Gastrocnemius medialis (tissue), 4 donors: ENCODE measurements around the gene C13orf46. TPM values are rescaled to one million over a fixed set of nuclear protein-coding genes. Genes with fewer than 3 reads are reported as not detected.

Experiments used
- ATAC-seq, 2 donors: fragments of 150-250 bp; one replicate each; pipeline ENCODE4 v1.9.1; 2016
- DNase-seq, 2 donors: peaks; one replicate each; pipeline ENCODE4 v3.0.0-alpha.2; 2019
- H3K27ac ChIP-seq, 4 donors: fragments of 200-600 bp; sonication (generic); 1 replicate in 1 of 4; 2 replicates in 3 of 4; pipeline ENCODE4 v1.5.1; 2016 to 2018; ENCODE audit warnings: mild to moderate bottlenecking in 2 of 4, moderate library complexity in 1 of 4
- H3K27me3 ChIP-seq, 3 donors: fragments of 200-600 bp; sonication (generic) in 2 of 3; 1 replicate in 1 of 3; 2 replicates in 2 of 3; pipeline versions ENCODE4 v1.5.1 to v1.6.0; 2016 to 2019; ENCODE audit warnings: mild to moderate bottlenecking in 1 of 3, moderate library complexity in 1 of 3
- H3K36me3 ChIP-seq, 2 donors: fragments of 200-600 bp; sonication (generic) in 1 of 2; one replicate each; pipeline ENCODE4 v1.5.1; 2017 to 2018
- H3K4me1 ChIP-seq, 2 donors: fragments of 200-600 bp; sonication (generic) in 1 of 2; one replicate each; pipeline ENCODE4 v1.5.1; 2016 to 2017; ENCODE audit warnings: mild to moderate bottlenecking in 2 of 2
- H3K4me3 ChIP-seq, 4 donors: fragments of 200-600 bp; sonication (generic) in 3 of 4; 1 replicate in 1 of 4; 2 replicates in 3 of 4; pipeline ENCODE4 v1.5.1; 2016 to 2019; ENCODE audit warnings: mild to moderate bottlenecking in 2 of 4
- H3K9me3 ChIP-seq, 3 donors: fragments of 200-600 bp; sonication (generic) in 2 of 3; 1 replicate in 1 of 3; 2 replicates in 2 of 3; pipeline ENCODE4 v1.5.1; 2016 to 2019
- CTCF ChIP-seq, 5 experiments: fragments of 450-650 bp in 3 of 5; fragments of 200-600 bp in 2 of 5; sonication (generic) in 2 of 5; IDR thresholded peaks in 4 of 5; conservative IDR thresholded peaks in 1 of 5; 1 replicate in 4 of 5; 2 replicates in 1 of 5; pipeline ENCODE4 v1.5.1; 2016 to 2019; ENCODE audit warnings: antibody characterized with exemption in 5 of 5, mild to moderate bottlenecking in 3 of 5, moderate library complexity in 3 of 5
- POLR2A ChIP-seq, 2 donors: fragments of 450-650 bp; IDR thresholded peaks; one replicate each; pipeline ENCODE4 v1.6.1; 2017; ENCODE audit warnings: antibody characterized with exemption in 2 of 2, mild to moderate bottlenecking in 2 of 2, moderate library complexity in 2 of 2
- in situ Hi-C, 4 donors: fragments of 200-750 bp; cut with MboI; loops; one replicate each; pipeline versions ENCODE4 v1.15.0 to v1.8.0; 2017; ENCODE audit warnings: low sequenced_read_pairs in 4 of 4
- intact Hi-C: fragments of 100-400 bp; cut with DNase I; formaldehyde crosslinking; loops from one replicate; pipeline ENCODE4 v1.15.1; 2023; ENCODE audit warnings: low total_unique reads
- total RNA-seq, 4 donors: library from RNA; depleted of rRNA; stranded (reverse); fragments of >200 nt; gene quantifications; one replicate each; pipeline versions ENCODE4 v1.1.0 to v1.2.3, GENCODE V29; 2016

Gene C13orf46
- total RNA-seq, 4 donors from 2014 or later = 0.10 to 0.69 (median 0.15) TPM; not detected in 1

GRCh38 chr13:113941571-113942191 lies 32.2 kb downstream of the C13orf46 start:
- intact Hi-C loops = no loop called here
- TF ChIP-seq POLR2A (IDR thresholded peaks at IDR 0.05) (no peak), CTCF (IDR thresholded peaks at IDR 0.05 in 4 of 5, conservative IDR thresholded peaks at IDR 0.05 in 1 of 5) (no peak)
- in situ Hi-C loops = no loop called here
- no peaks in the 10 kb centered on the region for H3K4me1 ChIP-seq
- no peaks in the 10 kb centered on the region for H3K9me3 ChIP-seq
- no peak overlapping the region for H3K4me3 ChIP-seq
- H3K27me3 ChIP-seq = peaks cover 0 to 15% (median 9%) of the 10 kb centered on the region in 3 donors
- ATAC-seq (no peak), DNase-seq (no peak)
- no peaks in the 10 kb centered on the region for H3K36me3 ChIP-seq
- no peak overlapping the region for H3K27ac ChIP-seq

- intact Hi-C loops = no loop called here
- Histone ChIP-seq H3K9me3 (no peaks in the 10 kb centered on the region), H3K4me1 (peaks cover 0 to 6% of the 10 kb centered on the region in 2 donors), H3K27ac (no peak overlapping the region), H3K27me3 (peaks cover 0 to 15% (median 9%) of the 10 kb centered on the region in 3 donors), H3K36me3 (no peaks in the 10 kb centered on the region), H3K4me3 (no peak overlapping the region)
- ATAC-seq (no peak), DNase-seq (no peak)
- TF ChIP-seq CTCF (IDR thresholded peaks at IDR 0.05 in 4 of 5, conservative IDR thresholded peaks at IDR 0.05 in 1 of 5) (no peak), POLR2A (IDR thresholded peaks at IDR 0.05) (no peak)
- in situ Hi-C loops = no loop called here
Observed at GRCh38 chr13:113939944-113940297, 34.0 kb downstream of the C13orf46 start.

- TF ChIP-seq POLR2A (IDR thresholded peaks at IDR 0.05) (no peak), CTCF (IDR thresholded peaks at IDR 0.05 in 4 of 5, conservative IDR thresholded peaks at IDR 0.05 in 1 of 5) (no peak)
- in situ Hi-C loops (no loop called here), intact Hi-C loops (no loop called here)
- H3K27ac ChIP-seq = no peak overlapping the region
- H3K27me3 ChIP-seq = peaks cover 0 to 15% (median 9%) of the 10 kb centered on the region in 3 donors
- no peaks in the 10 kb centered on the region for H3K36me3 ChIP-seq
- H3K9me3 ChIP-seq = no peaks in the 10 kb centered on the region
- ATAC-seq (no peak), DNase-seq (no peak)
- no peak overlapping the region for H3K4me3 ChIP-seq
- H3K4me1 ChIP-seq = peaks cover 0 to 6% of the 10 kb centered on the region in 2 donors
Observed at GRCh38 chr13:113939129-113939943, 34.5 kb downstream of the C13orf46 start.

- intact Hi-C loops = no loop called here
- Histone ChIP-seq H3K27ac (no peak overlapping the region), H3K4me1 (peaks cover 0 to 6% of the 10 kb centered on the region in 2 donors), H3K36me3 (no peaks in the 10 kb centered on the region), H3K4me3 (no peak overlapping the region), H3K27me3 (peaks cover 0 to 15% (median 9%) of the 10 kb centered on the region in 3 donors), H3K9me3 (no peaks in the 10 kb centered on the region)
- in situ Hi-C loops = no loop called here
- TF ChIP-seq CTCF (IDR thresholded peaks at IDR 0.05 in 4 of 5, conservative IDR thresholded peaks at IDR 0.05 in 1 of 5) = no peak
- TF ChIP-seq POLR2A (IDR thresholded peaks at IDR 0.05) = no peak
- DNase-seq (no peak), ATAC-seq (no peak)
Observed at GRCh38 chr13:113938716-113939115, 35.2 kb downstream of the C13orf46 start.
